H1 (cell line): ENCODE measurements around the gene RNGTT.

ENCODE experiments used
- ATF2 ChIP-seq: IDR thresholded peaks from 2 replicates; pipeline ENCODE4 v1.6.1; 2012; ENCODE audit warnings: low read length, inconsistent platforms
- BACH1 ChIP-seq: IDR thresholded peaks from 2 replicates; pipeline ENCODE4 v1.6.1; 2012; ENCODE audit warnings: low read length, improper control_type of control experiment
- BCL11A ChIP-seq, 2 experiments: IDR thresholded peaks; one replicate each; pipeline ENCODE4 v1.6.1; 2011; ENCODE audit warnings: low read depth in 2 of 2, low read length in 2 of 2, mild to moderate bottlenecking in 2 of 2
- BRCA1 ChIP-seq: IDR thresholded peaks from 2 replicates; pipeline ENCODE4 v1.6.1; 2012; ENCODE audit warnings: low read depth, low read length, improper control_type of control experiment
- CTBP2 ChIP-seq: IDR thresholded peaks from 2 replicates; pipeline ENCODE4 v1.7.0; 2011; ENCODE audit warnings: borderline replicate concordance, mild to moderate bottlenecking, moderate library complexity, mixed read lengths, low read length; ENCODE audit not compliant: insufficient read depth, insufficient read length
- CTCF ChIP-seq, 3 experiments: IDR thresholded peaks; 1 replicate in 2 of 3; 2 replicates in 1 of 3; pipeline versions ENCODE4 v1.5.1 to v1.6.1; 2011; ENCODE audit warnings: low read length in 3 of 3, mild to moderate bottlenecking in 3 of 3, inconsistent platforms in 2 of 3, low read depth in 1 of 3, moderate library complexity in 1 of 3; ENCODE audit not compliant: insufficient read depth in 1 of 3; ENCODE audit errors: control extremely low read depth in 1 of 3
- POLR2A ChIP-seq, 2 experiments: IDR thresholded peaks; 1 replicate in 1 of 2; 2 replicates in 1 of 2; pipeline ENCODE4 v1.6.1; 2011; ENCODE audit warnings: low read depth in 2 of 2, low read length in 2 of 2, mild to moderate bottlenecking in 2 of 2; ENCODE audit errors: control extremely low read depth in 1 of 2
- RAD21 ChIP-seq, 2 experiments: IDR thresholded peaks in 1 of 2; conservative IDR thresholded peaks in 1 of 2; 2 replicates each; pipeline ENCODE4 v1.6.1; 2011; ENCODE audit warnings: low read depth in 2 of 2, low read length in 2 of 2, improper control_type of control experiment in 1 of 2, inconsistent platforms in 1 of 2, mild to moderate bottlenecking in 1 of 2, moderate library complexity in 1 of 2
- RNF2 ChIP-seq: fragments of 200-900, 300-1000 bp; sonication (generic); IDR thresholded peaks from 2 replicates; pipeline ENCODE4 v1.7.1; 2016; ENCODE audit warnings: borderline replicate concordance, low read depth, mild to moderate bottlenecking, antibody characterized with exemption, low read length; ENCODE audit not compliant: poor library complexity, severe bottlenecking; ENCODE audit errors: missing control alignments
- SIRT6 ChIP-seq: IDR thresholded peaks from one replicate; pipeline ENCODE4 v1.7.1; 2012; ENCODE audit warnings: low read length, inconsistent platforms
- SP1 ChIP-seq: IDR thresholded peaks from 2 replicates; pipeline ENCODE4 v1.6.1; 2011; ENCODE audit warnings: low read depth, low read length
- TAF1 ChIP-seq: IDR thresholded peaks from 2 replicates; pipeline ENCODE4 v1.6.1; 2011; ENCODE audit warnings: mild to moderate bottlenecking, low read depth, low read length
- YY1 ChIP-seq: IDR thresholded peaks from 2 replicates; pipeline ENCODE4 v1.6.1; 2011; ENCODE audit warnings: low read depth, mild to moderate bottlenecking, low read length

- TF ChIP-seq YY1, result no peak
- no peak for TF ChIP-seq BCL11A (IDR thresholded peaks at IDR 0.05; ENCODE audit: low read depth in 2 of 2, low read length in 2 of 2)
- no peak for TF ChIP-seq BACH1
- TF ChIP-seq SP1, result no peak
- peak in 1 of 3 experiments; percentile 17; a peak in 1 of 4 replicates for TF ChIP-seq CTCF (IDR thresholded peaks at IDR 0.05; ENCODE audit: control extremely low read depth in 1 of 3, insufficient read depth in 1 of 3, low read depth in 1 of 3, low read length in 3 of 3)
- TF ChIP-seq ATF2, result no peak
- no peak for TF ChIP-seq POLR2A (IDR thresholded peaks at IDR 0.05; ENCODE audit: control extremely low read depth in 1 of 2, low read depth in 2 of 2, low read length in 2 of 2)
- no peak for TF ChIP-seq BRCA1
- TF ChIP-seq RAD21 (IDR thresholded peaks at IDR 0.05 in 1 of 2, conservative IDR thresholded peaks at IDR 0.05 in 1 of 2; ENCODE audit: low read depth in 2 of 2, low read length in 2 of 2), result peak in 1 of 2 experiments; percentile 19; a peak in 1 of 4 replicates
- TF ChIP-seq SIRT6, result no peak
- no peak for TF ChIP-seq TAF1
- no peak for TF ChIP-seq RNF2
- no peak for TF ChIP-seq CTBP2
These were observed 12.0 kb upstream of the RNGTT start for GRCh38 chr6:88975369-88975768.
